Gastroesophageal sphincter (tissue), 3 donors: ENCODE data around the gene USP43.

ENCODE experiments used
- CTCF ChIP-seq, 4 experiments: fragments of 200-600 bp in 2 of 4; fragments of 450-650 bp in 2 of 4; sonication (generic) in 1 of 4; IDR thresholded peaks; one replicate each; pipeline ENCODE4 v1.5.1; 2017 to 2019; ENCODE audit warnings: antibody characterized with exemption in 4 of 4, mild to moderate bottlenecking in 2 of 4, moderate library complexity in 2 of 4
- POLR2A ChIP-seq, 2 donors: fragments of 450-650 bp; IDR thresholded peaks; one replicate each; pipeline ENCODE4 v1.6.1; 2017; ENCODE audit warnings: antibody characterized with exemption in 2 of 2, mild to moderate bottlenecking in 2 of 2, moderate library complexity in 1 of 2
- POLR2AphosphoS5 ChIP-seq: sonication (generic); formaldehyde crosslinking; IDR thresholded peaks from one replicate; pipeline ENCODE4 v1.6.1; 2017; ENCODE audit warnings: antibody characterized with exemption

DNA sequence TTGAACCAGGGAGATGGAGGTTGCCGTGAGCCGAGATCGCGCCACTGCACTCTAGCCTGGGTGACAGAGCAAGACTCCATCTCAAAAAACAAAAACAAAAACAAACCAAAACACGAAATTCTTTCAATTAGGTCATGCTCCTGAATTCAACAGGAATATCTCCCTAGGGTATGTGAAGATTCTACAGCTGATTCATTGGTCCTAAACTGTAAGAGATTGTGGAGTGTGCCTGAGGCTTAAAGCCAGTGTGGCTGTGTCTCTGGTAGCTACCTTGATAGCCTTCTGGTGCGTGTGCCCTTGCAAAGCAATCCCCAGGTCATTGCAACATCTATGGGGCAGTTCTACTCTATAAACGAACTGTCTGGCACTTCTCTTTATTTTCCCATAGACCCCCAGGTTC, 48.4 kb downstream of the USP43 start:
- no peak for TF ChIP-seq CTCF (IDR thresholded peaks at IDR 0.05)
- no peak for TF ChIP-seq POLR2AphosphoS5
- no peak for TF ChIP-seq POLR2A (IDR thresholded peaks at IDR 0.05)
